ENCODE measurements around the gene TMEM132E.

The TMEM132E gene

GRCh38 chr17:34654881-34655276 lies 75.5 kb downstream of the TMEM132E start:
- TF ChIP-seq Cebpa-rat (IDR thresholded peaks at IDR 0.05), result no peak

GRCh38 chr17:34656801-34657200 lies 77.4 kb downstream of the TMEM132E start:
- Histone ChIP-seq H4K20me1 (no peaks in the 10 kb centered on the region), H3K9ac (no peak overlapping the region), H3K27me3 (no peaks in the 10 kb centered on the region), H3K9me3 (replicated peaks in 1 of 11) (no peaks in the 10 kb centered on the region), H3K4me2 (no peak overlapping the region), H3K36me3 (no peaks in the 10 kb centered on the region), H3K27ac (no peak overlapping the region), H3K4me1 (no peaks in the 10 kb centered on the region), H3K4me3 (no peak overlapping the region)
- no peak for TF ChIP-seq Cebpa-rat (IDR thresholded peaks at IDR 0.05)

More at GRCh38 chr17:34654881-34655276, 75.5 kb downstream of the TMEM132E start:
- Histone ChIP-seq H3K4me1 (no peaks in the 10 kb centered on the region), H3K4me2 (no peak overlapping the region), H3K4me3 (no peak overlapping the region), H3K36me3 (no peaks in the 10 kb centered on the region), H3K27me3 (no peaks in the 10 kb centered on the region), H3K9me3 (replicated peaks in 1 of 11) (no peaks in the 10 kb centered on the region), H3K27ac (no peak overlapping the region), H3K9ac (no peak overlapping the region), H4K20me1 (no peaks in the 10 kb centered on the region; a peak in 1 of 22 replicates)

GRCh38 chr17:34658811-34659560 lies 79.6 kb downstream of the TMEM132E start:
- Histone ChIP-seq H3K36me3 (no peaks in the 10 kb centered on the region), H3K4me2 (no peak overlapping the region), H3K4me3 (no peak overlapping the region), H3K9ac (no peak overlapping the region), H3K27ac (no peak overlapping the region), H3K4me1 (peaks cover 0 to 2% (median 0%) of the 10 kb centered on the region in 10 experiments; a peak in 1 of 20 replicates), H3K27me3 (no peaks in the 10 kb centered on the region), H4K20me1 (no peaks in the 10 kb centered on the region), H3K9me3 (replicated peaks in 1 of 11) (no peaks in the 10 kb centered on the region)
- TF ChIP-seq Cebpa-rat (IDR thresholded peaks at IDR 0.05), result no peak

GRCh38 chr17:34663714-34664113 lies 84.3 kb downstream of the TMEM132E start:
- H3K4me3 ChIP-seq, result no peak overlapping the region
- H3K9me3 ChIP-seq (replicated peaks in 1 of 11), result no peaks in the 10 kb centered on the region

GRCh38 chr17:34665150-34665806 lies 85.9 kb downstream of the TMEM132E start:
- Histone ChIP-seq H3K9ac (peak overlapping the region in 2 of 11 experiments; percentile 44 to 57; a peak in 2 of 22 replicates), H3K36me3 (no peaks in the 10 kb centered on the region), H3K4me2 (peak overlapping the region; percentile 35 to 80 (median 63)), H3K9me3 (replicated peaks in 1 of 11) (no peaks in the 10 kb centered on the region), H4K20me1 (no peaks in the 10 kb centered on the region; a peak in 1 of 22 replicates), H3K4me3 (no peak overlapping the region), H3K27me3 (no peaks in the 10 kb centered on the region), H3K4me1 (peaks cover 9 to 25% (median 18%) of the 10 kb centered on the region in 10 experiments; a peak in 17 of 20 replicates), H3K27ac (peak overlapping the region in 4 of 11 experiments; percentile 53 to 82 (median 74); a peak in 10 of 22 replicates)
- no peak for TF ChIP-seq Cebpa-rat (IDR thresholded peaks at IDR 0.05)

More at GRCh38 chr17:34663714-34664113, 84.3 kb downstream of the TMEM132E start:
- Histone ChIP-seq H3K9ac (no peak overlapping the region), H3K27me3 (no peaks in the 10 kb centered on the region), H3K4me2 (peak overlapping the region in 1 of 11 experiments; percentile 76; a peak in 1 of 22 replicates), H3K36me3 (no peaks in the 10 kb centered on the region), H4K20me1 (no peaks in the 10 kb centered on the region; a peak in 1 of 22 replicates), H3K4me1 (peaks cover 9 to 25% (median 18%) of the 10 kb centered on the region in 10 experiments; a peak in 17 of 20 replicates), H3K27ac (peak overlapping the region in 3 of 11 experiments; percentile 68 to 82 (median 80); a peak in 4 of 22 replicates)
- no peak for TF ChIP-seq Cebpa-rat (IDR thresholded peaks at IDR 0.05)

GRCh38 chr17:34665819-34666763 lies 86.7 kb downstream of the TMEM132E start:
- TF ChIP-seq Cebpa-rat (IDR thresholded peaks at IDR 0.05), result no peak
- peak overlapping the region in 8 of 11 experiments; percentile 47 to 80 (median 70); a peak in 17 of 22 replicates for H3K4me2 ChIP-seq
- no peak overlapping the region for H3K4me3 ChIP-seq

GRCh38 chr17:34667656-34668055 lies 88.3 kb downstream of the TMEM132E start:
- Histone ChIP-seq H4K20me1 (no peaks in the 10 kb centered on the region; a peak in 1 of 22 replicates), H3K36me3 (no peaks in the 10 kb centered on the region), H3K9me3 (replicated peaks in 1 of 11) (no peaks in the 10 kb centered on the region), H3K9ac (no peak overlapping the region), H3K4me1 (peaks cover 9 to 25% (median 18%) of the 10 kb centered on the region in 10 experiments; a peak in 17 of 20 replicates), H3K4me3 (no peak overlapping the region), H3K27me3 (no peaks in the 10 kb centered on the region), H3K4me2 (no peak overlapping the region), H3K27ac (no peak overlapping the region)
- TF ChIP-seq Cebpa-rat (IDR thresholded peaks at IDR 0.05), result no peak

More at GRCh38 chr17:34665819-34666763, 86.7 kb downstream of the TMEM132E start:
- Histone ChIP-seq H3K4me1 (peaks cover 9 to 25% (median 18%) of the 10 kb centered on the region in 10 experiments; a peak in 17 of 20 replicates), H3K36me3 (no peaks in the 10 kb centered on the region), H4K20me1 (no peaks in the 10 kb centered on the region; a peak in 1 of 22 replicates), H3K9me3 (replicated peaks in 1 of 11) (no peaks in the 10 kb centered on the region), H3K27ac (peak overlapping the region in 4 of 11 experiments; percentile 53 to 82 (median 74); a peak in 8 of 22 replicates), H3K9ac (peak overlapping the region in 2 of 11 experiments; percentile 44 to 57; a peak in 2 of 22 replicates), H3K27me3 (no peaks in the 10 kb centered on the region)

- H3K9me3 ChIP-seq (replicated peaks in 1 of 11), result no peaks in the 10 kb centered on the region
- H4K20me1 ChIP-seq, result no peaks in the 10 kb centered on the region; a peak in 1 of 22 replicates
- H3K36me3 ChIP-seq, result no peaks in the 10 kb centered on the region
- peaks cover 9 to 25% (median 18%) of the 10 kb centered on the region in 10 experiments; a peak in 17 of 20 replicates for H3K4me1 ChIP-seq
- no peak for TF ChIP-seq Cebpa-rat (IDR thresholded peaks at IDR 0.05)
- H3K27me3 ChIP-seq, result no peaks in the 10 kb centered on the region
- H3K4me3 ChIP-seq, result no peak overlapping the region
- H3K4me2 ChIP-seq, result no peak overlapping the region
- H3K27ac ChIP-seq, result no peak overlapping the region
- H3K9ac ChIP-seq, result no peak overlapping the region
These were observed 88.8 kb downstream of the TMEM132E start for GRCh38 chr17:34668206-34668605.
